Measurements from ENCODE around the gene SPNS2. TPM values are rescaled to one million over a fixed set of nuclear protein-coding genes. Genes with fewer than 3 reads are reported as not detected.

The SPNS2 gene
- total RNA-seq, 1 experiment from 2014 or later = 1.6 TPM

DNA sequence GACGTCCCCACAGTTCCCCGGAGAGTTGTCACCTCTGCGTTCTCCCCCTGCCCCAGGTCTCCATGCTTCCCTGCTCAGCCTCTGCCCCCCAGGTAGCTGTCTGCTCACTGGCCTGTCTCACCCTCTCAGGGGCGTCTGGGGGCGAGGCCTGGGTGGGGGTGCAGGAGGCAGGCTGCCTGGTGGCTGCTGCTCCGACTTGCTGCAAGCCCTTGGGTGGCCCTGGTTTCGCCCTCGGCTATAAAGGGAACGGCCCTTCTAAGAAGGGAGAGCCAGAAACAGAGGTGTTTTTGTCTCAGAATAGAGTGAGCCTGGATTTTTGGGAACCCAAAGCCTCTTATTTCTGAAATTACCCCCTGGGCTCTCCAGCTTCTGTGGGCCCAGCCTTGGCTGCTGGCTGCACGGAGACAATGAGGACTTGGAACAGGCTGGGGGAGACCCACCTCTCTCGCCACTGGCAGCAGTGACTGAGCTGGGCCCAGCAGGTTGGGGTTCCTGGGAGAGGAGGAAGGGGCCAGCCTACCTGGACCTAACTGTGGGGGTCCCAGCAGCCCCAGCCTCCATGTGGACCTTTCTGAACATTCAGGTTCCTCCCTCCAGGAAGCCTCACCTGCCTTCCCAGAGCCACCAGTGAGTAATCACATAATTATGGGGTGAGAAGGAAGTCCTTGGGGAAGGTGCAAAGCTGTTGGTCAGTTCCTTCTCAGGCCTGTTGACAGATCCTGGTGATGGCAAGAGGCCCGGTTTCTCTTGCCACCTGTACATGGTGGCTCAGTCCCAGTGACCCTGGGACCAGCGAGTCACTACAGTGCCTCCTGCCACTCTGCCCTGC is 15.5 kb upstream of the SPNS2 start:
- Histone ChIP-seq H3K36me3 (ENCODE audit: control insufficient read depth in 1 of 2, insufficient read depth in 2 of 2, low read length in 2 of 2) (no peaks in the 10 kb centered on the region), H3K9me2 (ENCODE audit: insufficient read depth) (no peaks in the 10 kb centered on the region), H2AFZ (ENCODE audit: low read depth, low read length, poor library complexity, severe bottlenecking) (no peak overlapping the region), H4K20me1 (ENCODE audit: insufficient read depth) (no peaks in the 10 kb centered on the region), H3K27me3 (ENCODE audit: insufficient read depth, low read length) (no peaks in the 10 kb centered on the region), H3K79me2 (ENCODE audit: insufficient read depth, low read length) (no peaks in the 10 kb centered on the region), H3K4me3 (replicated peaks in 1 of 2; ENCODE audit: low read depth in 1 of 2, low read length in 2 of 2) (peak overlapping the region; percentile 17 to 45), H3K4me2 (ENCODE audit: low read length) (peak overlapping the region; percentile 81), H3K4me1 (ENCODE audit: control insufficient read depth in 1 of 2, insufficient read depth in 2 of 2, low read length in 2 of 2) (peaks cover 17 to 35% of the 10 kb centered on the region in 2 experiments), H3K9ac (ENCODE audit: low read length) (peak overlapping the region; percentile 65), H3K27ac (ENCODE audit: low read depth, low read length) (peak overlapping the region; percentile 75), H3K9me3 (ENCODE audit: control insufficient read depth in 1 of 2, insufficient read depth in 1 of 2, low read depth in 1 of 2, low read length in 2 of 2) (no peaks in the 10 kb centered on the region)
- ChIA-PET POLR2A (no interaction called here), RAD21 (ENCODE audit: low non-redundant PET in 1 of 2, low total read pairs in 2 of 2, uncharacterized antibody in 2 of 2, unreplicated experiment in 2 of 2) (no interaction called here), CTCF (no interaction called here)
- DNase-seq (ENCODE audit: low read depth, low spot score) (peak; percentile 84), ATAC-seq (peak; percentile 93)
- intact Hi-C loops (cut with micrococcal nuclease) = no loop called here
- BruUV-seq (replicated peaks) = no TSS peak
- TF ChIP-seq POLR2AphosphoS5 (IDR thresholded peaks at IDR 0.05; ENCODE audit: low read depth, low read length) (peak; percentile 45), FOSL1 (IDR thresholded peaks at IDR 0.05; ENCODE audit: low read depth) (peak; percentile 97), SP1 (IDR thresholded peaks at IDR 0.05; ENCODE audit: low read depth) (peak; percentile 84), YY1 (IDR thresholded peaks at IDR 0.05; ENCODE audit: extremely low read depth, insufficient replicate concordance, low read depth, low read length) (peak; percentile 7), CBX3 (IDR thresholded peaks at IDR 0.05; ENCODE audit: low read depth) (no peak), EZH2phosphoT487 (IDR thresholded peaks at IDR 0.05; ENCODE audit: borderline replicate concordance) (no peak), JUND (IDR thresholded peaks at IDR 0.05) (peak; percentile 99)
- TF ChIP-seq, protein P1, sequence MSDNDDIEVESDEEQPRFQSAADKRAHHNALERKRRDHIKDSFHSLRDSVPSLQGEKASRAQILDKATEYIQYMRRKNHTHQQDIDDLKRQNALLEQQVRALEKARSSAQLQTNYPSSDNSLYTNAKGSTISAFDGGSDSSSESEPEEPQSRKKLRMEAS (IDR thresholded peaks at IDR 0.05) = peak; percentile 78; the same call in 1 of the 2 replicates

All from HCT116 (cell line).